Neural cell (in vitro differentiated cells): Measurements from ENCODE around the gene FAM83F. TPM values are rescaled to one million over a fixed set of nuclear protein-coding genes. Genes with fewer than 3 reads are reported as not detected.

Source experiments
- H2AFZ ChIP-seq: fragments of 200-600, 300-800 bp; sonication (generic), shearing (Covaris generic); 2 replicates; pipeline ENCODE4 v1.6.0; 2014; ENCODE audit warnings: low read depth, mild to moderate bottlenecking, antibody characterized with exemption, low read length, moderate library complexity
- H3F3A ChIP-seq: fragments of 200-600 bp; shearing (Covaris generic); 2 replicates; pipeline ENCODE4 v1.6.1; 2016; ENCODE audit warnings: mild to moderate bottlenecking, moderate library complexity, mixed read lengths, antibody characterized with exemption, low read length; ENCODE audit not compliant: insufficient read depth, poor library complexity, severe bottlenecking
- H3K27ac ChIP-seq: fragments of 200-600, 300-800 bp; sonication (generic), shearing (Covaris generic); 2 replicates; pipeline ENCODE4 v1.5.1; 2014; ENCODE audit warnings: mild to moderate bottlenecking, low read length, moderate library complexity
- H3K27me3 ChIP-seq: fragments of 300-800, 200-600 bp; sonication (generic), shearing (Covaris generic); 2 replicates; pipeline ENCODE4 v1.6.0; 2014; ENCODE audit warnings: mild to moderate bottlenecking, low read depth, low read length, moderate library complexity; ENCODE audit not compliant: insufficient read depth
- H3K36me3 ChIP-seq: fragments of 300-800, 200-600 bp; sonication (generic), shearing (Covaris generic); 2 replicates; pipeline ENCODE4 v1.5.1; 2014; ENCODE audit warnings: mild to moderate bottlenecking, antibody characterized with exemption, low read length, moderate library complexity; ENCODE audit not compliant: insufficient read depth
- H3K4me2 ChIP-seq: fragments of 300-800, 200-600 bp; sonication (generic), shearing (Covaris generic); 2 replicates; pipeline ENCODE4 v1.6.0; 2014; ENCODE audit warnings: mild to moderate bottlenecking, low read length
- H3K4me3 ChIP-seq: fragments of 300-800, 200-600 bp; sonication (generic), shearing (Covaris generic); 2 replicates; pipeline ENCODE4 v1.5.1; 2014; ENCODE audit warnings: mild to moderate bottlenecking, low read length, moderate library complexity
- H3K79me2 ChIP-seq: fragments of 200-600 bp; shearing (Covaris generic); replicated peaks from 2 replicates; pipeline ENCODE4 v1.6.0; 2014; ENCODE audit warnings: mild to moderate bottlenecking, low read length, moderate library complexity; ENCODE audit not compliant: insufficient read depth
- H3K9ac ChIP-seq: fragments of 300-800, 200-600 bp; sonication (generic), shearing (Covaris generic); 2 replicates; pipeline ENCODE4 v1.6.1; 2016; ENCODE audit warnings: mild to moderate bottlenecking, low read length, mixed read lengths
- H3K9me2 ChIP-seq: fragments of 200-600 bp; shearing (Covaris generic); 2 replicates; pipeline ENCODE4 v1.6.1; 2016; ENCODE audit warnings: mild to moderate bottlenecking, low read length, mixed read lengths; ENCODE audit not compliant: insufficient read depth
- H3K9me3 ChIP-seq: fragments of 200-600, 300-800 bp; sonication (generic), shearing (Covaris generic); 2 replicates; pipeline ENCODE4 v1.6.1; 2016; ENCODE audit warnings: mild to moderate bottlenecking, mixed run types, low read length, moderate library complexity, mixed read lengths
- H4K20me1 ChIP-seq: fragments of 200-600 bp; shearing (Covaris generic); 2 replicates; pipeline ENCODE4 v1.6.1; 2016; ENCODE audit warnings: mild to moderate bottlenecking, mixed run types; ENCODE audit not compliant: insufficient read depth
- EP300 ChIP-seq: fragments of 450-650 bp; conservative IDR thresholded peaks from 2 replicates; pipeline ENCODE4 v1.6.1; 2014; ENCODE audit warnings: antibody characterized with exemption, mild to moderate bottlenecking, moderate library complexity; ENCODE audit not compliant: poor library complexity, severe bottlenecking
- EZH2 ChIP-seq: fragments of 200-600, 300-800 bp; shearing (Covaris generic), sonication (generic); IDR thresholded peaks from 2 replicates; pipeline ENCODE4 v1.6.1; 2014; ENCODE audit warnings: antibody characterized with exemption, low read length, borderline replicate concordance, mild to moderate bottlenecking; ENCODE audit not compliant: insufficient read depth, poor library complexity, severe bottlenecking
- MXI1 ChIP-seq: fragments of 450-650 bp; conservative IDR thresholded peaks from 2 replicates; pipeline ENCODE4 v1.6.1; 2014; ENCODE audit warnings: antibody characterized with exemption, mild to moderate bottlenecking; ENCODE audit not compliant: poor library complexity, severe bottlenecking
- POLR2AphosphoS5 ChIP-seq: IDR thresholded peaks from 2 replicates; pipeline ENCODE4 v1.6.1; 2012
- RAD21 ChIP-seq: fragments of 450-650 bp; conservative IDR thresholded peaks from 2 replicates; pipeline ENCODE4 v1.6.1; 2014; ENCODE audit warnings: antibody characterized with exemption, mild to moderate bottlenecking, moderate library complexity
- SMC3 ChIP-seq: fragments of 450-650 bp; conservative IDR thresholded peaks from 2 replicates; pipeline ENCODE4 v1.6.1; 2014; ENCODE audit warnings: antibody characterized with exemption, mild to moderate bottlenecking, moderate library complexity; ENCODE audit not compliant: poor library complexity
- TAF1 ChIP-seq: IDR thresholded peaks from 2 replicates; pipeline ENCODE4 v1.6.1; 2012; ENCODE audit warnings: low read depth
- polyA plus RNA-seq: library from polyadenylated mRNA; depleted of rRNA; stranded (reverse); fragments of >200 nt; gene quantifications from 2 replicates; pipeline ENCODE4 v1.2.3, GENCODE V29; 2014
- TF ChIP-seq, protein P1 (sequence below): IDR thresholded peaks from 2 replicates; pipeline ENCODE4 v1.6.1; 2012; ENCODE audit warnings: borderline replicate concordance
- TF ChIP-seq, protein P2 (sequence below): fragments of 450-650 bp; IDR thresholded peaks from 2 replicates; pipeline ENCODE4 v1.5.1; 2014; ENCODE audit warnings: antibody characterized with exemption, mild to moderate bottlenecking, moderate library complexity; ENCODE audit not compliant: poor library complexity, severe bottlenecking

FAM83F gene
- polyA plus RNA-seq, 1 donor from 2014 or later, result 0.42 TPM

DNA sequence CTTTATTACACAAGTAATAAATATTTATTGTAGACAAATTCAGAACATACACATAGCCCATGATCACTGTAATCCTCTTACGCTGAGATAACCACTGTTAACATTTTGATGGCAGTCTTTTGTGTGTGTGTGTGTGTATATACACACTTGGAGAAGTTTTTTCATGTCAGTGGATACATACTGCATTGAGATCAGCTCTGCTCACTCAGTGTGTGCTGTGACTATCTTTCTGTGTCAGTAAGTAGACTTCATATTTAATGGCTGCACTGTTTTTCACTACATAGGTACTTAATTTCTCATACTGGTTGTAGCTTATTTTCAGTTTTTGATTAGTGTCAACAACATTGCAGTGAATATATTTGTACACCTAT is 82.9 kb downstream of the FAM83F start:
- Histone ChIP-seq H3K36me3 (no peaks in the 10 kb centered on the region), H3K9me2 (no peaks in the 10 kb centered on the region), H4K20me1 (no peaks in the 10 kb centered on the region), H3K79me2 (no peaks in the 10 kb centered on the region), H2AFZ (no peak overlapping the region), H3K27ac (no peak overlapping the region), H3K9me3 (no peaks in the 10 kb centered on the region), H3K9ac (no peak overlapping the region), H3K27me3 (no peaks in the 10 kb centered on the region), H3K4me3 (no peak overlapping the region), H3F3A (no peaks in the 10 kb centered on the region), H3K4me2 (no peak overlapping the region)
- no peak for TF ChIP-seq EZH2
- TF ChIP-seq, protein P1, sequence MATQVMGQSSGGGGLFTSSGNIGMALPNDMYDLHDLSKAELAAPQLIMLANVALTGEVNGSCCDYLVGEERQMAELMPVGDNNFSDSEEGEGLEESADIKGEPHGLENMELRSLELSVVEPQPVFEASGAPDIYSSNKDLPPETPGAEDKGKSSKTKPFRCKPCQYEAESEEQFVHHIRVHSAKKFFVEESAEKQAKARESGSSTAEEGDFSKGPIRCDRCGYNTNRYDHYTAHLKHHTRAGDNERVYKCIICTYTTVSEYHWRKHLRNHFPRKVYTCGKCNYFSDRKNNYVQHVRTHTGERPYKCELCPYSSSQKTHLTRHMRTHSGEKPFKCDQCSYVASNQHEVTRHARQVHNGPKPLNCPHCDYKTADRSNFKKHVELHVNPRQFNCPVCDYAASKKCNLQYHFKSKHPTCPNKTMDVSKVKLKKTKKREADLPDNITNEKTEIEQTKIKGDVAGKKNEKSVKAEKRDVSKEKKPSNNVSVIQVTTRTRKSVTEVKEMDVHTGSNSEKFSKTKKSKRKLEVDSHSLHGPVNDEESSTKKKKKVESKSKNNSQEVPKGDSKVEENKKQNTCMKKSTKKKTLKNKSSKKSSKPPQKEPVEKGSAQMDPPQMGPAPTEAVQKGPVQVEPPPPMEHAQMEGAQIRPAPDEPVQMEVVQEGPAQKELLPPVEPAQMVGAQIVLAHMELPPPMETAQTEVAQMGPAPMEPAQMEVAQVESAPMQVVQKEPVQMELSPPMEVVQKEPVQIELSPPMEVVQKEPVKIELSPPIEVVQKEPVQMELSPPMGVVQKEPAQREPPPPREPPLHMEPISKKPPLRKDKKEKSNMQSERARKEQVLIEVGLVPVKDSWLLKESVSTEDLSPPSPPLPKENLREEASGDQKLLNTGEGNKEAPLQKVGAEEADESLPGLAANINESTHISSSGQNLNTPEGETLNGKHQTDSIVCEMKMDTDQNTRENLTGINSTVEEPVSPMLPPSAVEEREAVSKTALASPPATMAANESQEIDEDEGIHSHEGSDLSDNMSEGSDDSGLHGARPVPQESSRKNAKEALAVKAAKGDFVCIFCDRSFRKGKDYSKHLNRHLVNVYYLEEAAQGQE, result no peak
- TF ChIP-seq RAD21, result no peak
- no peak for TF ChIP-seq TAF1

DNA sequence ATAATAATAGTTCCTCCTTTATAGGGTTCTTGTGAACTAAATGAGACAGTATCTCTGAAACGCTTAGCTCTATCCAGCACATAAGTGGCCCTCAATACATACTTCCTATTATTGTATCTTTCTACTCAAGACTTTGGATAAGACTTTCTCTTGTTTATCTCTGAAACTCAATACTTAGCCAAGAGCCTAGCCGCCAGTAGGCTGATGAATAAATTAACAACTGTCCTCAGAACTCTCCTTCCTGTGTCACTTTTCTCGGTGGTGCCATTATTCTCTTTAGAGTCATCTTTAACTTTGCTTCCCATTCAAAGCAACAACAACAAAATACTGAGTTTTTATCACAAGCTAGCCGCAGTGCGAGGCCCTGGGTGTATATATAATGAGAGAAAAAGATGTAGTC is 86.9 kb downstream of the FAM83F start:
- no peaks in the 10 kb centered on the region for H3K79me2 ChIP-seq
- H4K20me1 ChIP-seq, result no peaks in the 10 kb centered on the region
- TF ChIP-seq TAF1 (no peak), POLR2AphosphoS5 (no peak), EZH2 (no peak), EP300 (no peak), SMC3 (no peak)
- TF ChIP-seq, protein P2, sequence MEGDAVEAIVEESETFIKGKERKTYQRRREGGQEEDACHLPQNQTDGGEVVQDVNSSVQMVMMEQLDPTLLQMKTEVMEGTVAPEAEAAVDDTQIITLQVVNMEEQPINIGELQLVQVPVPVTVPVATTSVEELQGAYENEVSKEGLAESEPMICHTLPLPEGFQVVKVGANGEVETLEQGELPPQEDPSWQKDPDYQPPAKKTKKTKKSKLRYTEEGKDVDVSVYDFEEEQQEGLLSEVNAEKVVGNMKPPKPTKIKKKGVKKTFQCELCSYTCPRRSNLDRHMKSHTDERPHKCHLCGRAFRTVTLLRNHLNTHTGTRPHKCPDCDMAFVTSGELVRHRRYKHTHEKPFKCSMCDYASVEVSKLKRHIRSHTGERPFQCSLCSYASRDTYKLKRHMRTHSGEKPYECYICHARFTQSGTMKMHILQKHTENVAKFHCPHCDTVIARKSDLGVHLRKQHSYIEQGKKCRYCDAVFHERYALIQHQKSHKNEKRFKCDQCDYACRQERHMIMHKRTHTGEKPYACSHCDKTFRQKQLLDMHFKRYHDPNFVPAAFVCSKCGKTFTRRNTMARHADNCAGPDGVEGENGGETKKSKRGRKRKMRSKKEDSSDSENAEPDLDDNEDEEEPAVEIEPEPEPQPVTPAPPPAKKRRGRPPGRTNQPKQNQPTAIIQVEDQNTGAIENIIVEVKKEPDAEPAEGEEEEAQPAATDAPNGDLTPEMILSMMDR, result no peak
- no peaks in the 10 kb centered on the region for H3F3A ChIP-seq
- H3K36me3 ChIP-seq, result no peaks in the 10 kb centered on the region
- H3K9me2 ChIP-seq, result no peaks in the 10 kb centered on the region
- no peak overlapping the region for H2AFZ ChIP-seq
- no peak overlapping the region for H3K27ac ChIP-seq
- H3K27me3 ChIP-seq, result no peaks in the 10 kb centered on the region
- no peaks in the 10 kb centered on the region for H3K9me3 ChIP-seq
- no peak overlapping the region for H3K4me2 ChIP-seq
- no peak overlapping the region for H3K4me3 ChIP-seq
- no peak overlapping the region for H3K9ac ChIP-seq

DNA sequence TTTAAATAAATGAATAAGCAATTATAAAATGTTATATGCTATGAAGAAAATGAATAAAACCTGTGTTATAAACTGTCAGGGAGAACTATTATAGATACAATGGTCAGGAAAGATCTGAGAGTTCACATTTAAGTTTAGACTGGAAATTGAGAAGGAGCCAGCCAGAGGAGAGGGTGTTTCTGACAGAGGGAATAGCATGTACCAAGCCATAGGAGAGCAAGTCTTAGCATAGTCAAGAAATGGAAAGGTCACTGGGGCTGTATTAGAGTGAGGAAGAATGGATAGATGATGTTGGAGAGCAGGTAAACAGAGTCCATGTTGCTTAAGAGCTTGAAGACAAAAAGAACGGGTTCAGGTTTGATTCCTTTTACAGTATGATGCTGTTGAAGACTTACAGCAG is 87.4 kb downstream of the FAM83F start:
- Histone ChIP-seq H3K36me3 (no peaks in the 10 kb centered on the region), H4K20me1 (no peaks in the 10 kb centered on the region), H3K4me2 (no peak overlapping the region), H3K9me2 (no peaks in the 10 kb centered on the region), H3K9ac (no peak overlapping the region), H3F3A (no peaks in the 10 kb centered on the region), H3K4me3 (no peak overlapping the region), H3K9me3 (no peaks in the 10 kb centered on the region), H3K27ac (no peak overlapping the region), H3K79me2 (no peaks in the 10 kb centered on the region), H2AFZ (no peak overlapping the region), H3K27me3 (no peaks in the 10 kb centered on the region)
- no peak for TF ChIP-seq MXI1
- TF ChIP-seq, protein P1, result no peak
- no peak for TF ChIP-seq SMC3
- no peak for TF ChIP-seq POLR2AphosphoS5
- TF ChIP-seq, protein P2, result no peak
- TF ChIP-seq RAD21, result no peak
- TF ChIP-seq TAF1, result no peak
- no peak for TF ChIP-seq EP300
- TF ChIP-seq EZH2, result no peak
